Endothelial cell (in vitro differentiated cells): ENCODE data around the gene RASGEF1C. TPM values are rescaled to one million over a fixed set of nuclear protein-coding genes. Genes with fewer than 3 reads are reported as not detected.
"Not testable (repeated sequence)": the region's sequence is repeated elsewhere in the genome, so short reads cannot be mapped to it uniquely, and the experiment has no call there.

Experiments used
- DNase-seq: peaks from one replicate; pipeline ENCODE4 v3.0.0; 2021; ENCODE audit warnings: low spot score
- H3K27ac Mint-ChIP-seq: one replicate; pipeline ENCODE4 v1.8.0; 2021; ENCODE audit warnings: mixed read lengths, inconsistent platforms; ENCODE audit not compliant: unreplicated experiment
- H3K27me3 Mint-ChIP-seq: one replicate; pipeline ENCODE4 v1.8.0; 2021; ENCODE audit warnings: mild to moderate bottlenecking, moderate library complexity, mixed read lengths, inconsistent platforms; ENCODE audit not compliant: unreplicated experiment
- H3K36me3 Mint-ChIP-seq: one replicate; pipeline ENCODE4 v1.8.0; 2021; ENCODE audit warnings: mild to moderate bottlenecking, low read depth, mixed read lengths, inconsistent platforms; ENCODE audit not compliant: unreplicated experiment
- H3K4me1 Mint-ChIP-seq: one replicate; pipeline ENCODE4 v1.8.0; 2021; ENCODE audit warnings: mild to moderate bottlenecking, mixed read lengths, inconsistent platforms; ENCODE audit not compliant: unreplicated experiment
- H3K4me3 Mint-ChIP-seq: one replicate; pipeline ENCODE4 v1.8.0; 2021; ENCODE audit warnings: mild to moderate bottlenecking, mixed read lengths, inconsistent platforms; ENCODE audit not compliant: unreplicated experiment
- H3K9me3 Mint-ChIP-seq: one replicate; pipeline ENCODE4 v1.8.0; 2021; ENCODE audit warnings: mixed read lengths, inconsistent platforms; ENCODE audit not compliant: unreplicated experiment
- CTCF ChIP-seq: fragments of 200-600 bp; sonication (generic); IDR thresholded peaks from one replicate; pipeline ENCODE4 v1.5.0; 2021; ENCODE audit warnings: antibody characterized with exemption; ENCODE audit not compliant: unreplicated experiment
- total RNA-seq: library from RNA; stranded (reverse); fragmentation: NEBNext Ultra II Directional; extraction: Animal tissue kit (Norgen Biotek cat#: 25700); gene quantifications from one replicate; pipeline ENCODE4 v1.2.1, GENCODE V29; 2021; ENCODE audit not compliant: unreplicated experiment

Gene RASGEF1C
- total RNA-seq, 1 donor from 2014 or later: 0.64 TPM

GRCh38 chr5:180212363-180213255, 3.6 kb upstream of the RASGEF1C start:
- H3K4me1 Mint-ChIP-seq: peaks cover 10% of the 10 kb centered on the region
- no peak overlapping the region for H3K4me3 Mint-ChIP-seq
- no peak for DNase-seq
- H3K27ac Mint-ChIP-seq: no peak overlapping the region
- no peaks in the 10 kb centered on the region for H3K9me3 Mint-ChIP-seq
- no peak for TF ChIP-seq CTCF
- H3K36me3 Mint-ChIP-seq: peaks cover 4% of the 10 kb centered on the region
- peaks cover 19% of the 10 kb centered on the region for H3K27me3 Mint-ChIP-seq

GRCh38 chr5:180211761-180212035, 2.7 kb upstream of the RASGEF1C start:
- H3K4me1 Mint-ChIP-seq: peaks cover 10% of the 10 kb centered on the region
- no peaks in the 10 kb centered on the region for H3K9me3 Mint-ChIP-seq
- peaks cover 20% of the 10 kb centered on the region for H3K27me3 Mint-ChIP-seq
- H3K4me3 Mint-ChIP-seq: no peak overlapping the region
- no peak overlapping the region for H3K27ac Mint-ChIP-seq
- peaks cover 4% of the 10 kb centered on the region for H3K36me3 Mint-ChIP-seq
- no peak for TF ChIP-seq CTCF
- DNase-seq: no peak

- TF ChIP-seq CTCF: no peak
- H3K4me3 Mint-ChIP-seq: no peak overlapping the region
- peaks cover 4% of the 10 kb centered on the region for H3K36me3 Mint-ChIP-seq
- H3K9me3 Mint-ChIP-seq: no peaks in the 10 kb centered on the region
- peaks cover 21% of the 10 kb centered on the region for H3K27me3 Mint-ChIP-seq
- DNase-seq: no peak
- H3K27ac Mint-ChIP-seq: no peak overlapping the region
- H3K4me1 Mint-ChIP-seq: peaks cover 10% of the 10 kb centered on the region
These were observed 2.1 kb upstream of the RASGEF1C start for GRCh38 chr5:180210961-180211760.

GRCh38 chr5:180210077-180210476, 1.1 kb upstream of the RASGEF1C start:
- Mint-ChIP-seq H3K27me3 (peaks cover 19% of the 10 kb centered on the region), H3K4me1 (peaks cover 10% of the 10 kb centered on the region)
- not testable (repeated sequence) for DNase-seq, H3K36me3 Mint-ChIP-seq, H3K9me3 Mint-ChIP-seq, H3K27ac Mint-ChIP-seq, H3K4me3 Mint-ChIP-seq

GRCh38 chr5:180208435-180209081, 453 bp downstream of the RASGEF1C start:
- no peaks in the 10 kb centered on the region for H3K9me3 Mint-ChIP-seq
- no peak overlapping the region for H3K27ac Mint-ChIP-seq
- H3K4me3 Mint-ChIP-seq: peak overlapping the region; percentile 77
- TF ChIP-seq CTCF: no peak
- peaks cover 4% of the 10 kb centered on the region for H3K36me3 Mint-ChIP-seq
- no peak for DNase-seq
- H3K4me1 Mint-ChIP-seq: peaks cover 6% of the 10 kb centered on the region
- H3K27me3 Mint-ChIP-seq: peaks cover 18% of the 10 kb centered on the region
